HL-60 (cell line): Measurements from ENCODE around the gene PRSS8.

Experiments used
- CTCF ChIP-seq: IDR thresholded peaks from one replicate; pipeline ENCODE4 v1.5.1; 2011; ENCODE audit warnings: low read length, control low read depth, inconsistent platforms; ENCODE audit not compliant: insufficient read depth
- REST ChIP-seq: IDR thresholded peaks from 2 replicates; pipeline ENCODE4 v1.6.1; 2012; ENCODE audit warnings: low read depth; ENCODE audit not compliant: insufficient replicate concordance

- TF ChIP-seq REST, result no peak
- no peak for TF ChIP-seq CTCF
Observed at GRCh38 chr16:31143011-31143693, 7.6 kb upstream of the PRSS8 start.
